NT2/D1 (cell line): Measurements from ENCODE around the gene CAPZB.

ENCODE experiments used
- DNase-seq: peaks from one replicate; pipeline ENCODE4 v3.0.0-alpha.2; 2011; ENCODE audit warnings: low read depth, low spot score
- H3K27me3 ChIP-seq: 2 replicates; pipeline ENCODE4 v1.6.0; 2011; ENCODE audit warnings: mild to moderate bottlenecking; ENCODE audit not compliant: insufficient read length, insufficient read depth
- H3K36me3 ChIP-seq: 2 replicates; pipeline ENCODE4 v1.6.1; 2011; ENCODE audit warnings: mild to moderate bottlenecking, low read length, mixed read lengths; ENCODE audit not compliant: insufficient read depth, insufficient read length
- H3K4me1 ChIP-seq: 2 replicates; pipeline ENCODE4 v1.5.1; 2011; ENCODE audit not compliant: insufficient read depth, insufficient read length
- H3K4me3 ChIP-seq: 2 replicates; pipeline ENCODE4 v1.5.1; 2011; ENCODE audit warnings: low read depth; ENCODE audit not compliant: insufficient read length
- H3K9ac ChIP-seq: 2 replicates; pipeline ENCODE4 v1.6.0; 2011; ENCODE audit warnings: low read depth; ENCODE audit not compliant: insufficient read length
- H3K9me3 ChIP-seq: 2 replicates; pipeline ENCODE4 v1.5.1; 2011; ENCODE audit warnings: mild to moderate bottlenecking, low read length; ENCODE audit not compliant: insufficient read depth
- SUZ12 ChIP-seq: IDR thresholded peaks from 2 replicates; pipeline ENCODE4 v1.6.1; 2011; ENCODE audit not compliant: insufficient read length, insufficient read depth; ENCODE audit errors: extremely low read depth
- YY1 ChIP-seq: IDR thresholded peaks from 2 replicates; pipeline ENCODE4 v1.6.1; 2011; ENCODE audit not compliant: insufficient read length, insufficient read depth
- ZNF274 ChIP-seq: IDR thresholded peaks from 2 replicates; pipeline ENCODE4 v1.6.1; 2011; ENCODE audit warnings: mild to moderate bottlenecking, low read depth, low read length

Gene CAPZB

GRCh38 chr1:19430121-19431068 is 54.9 kb downstream of the CAPZB start:
- Histone ChIP-seq H3K27me3 (no peaks in the 10 kb centered on the region), H3K4me1 (no peaks in the 10 kb centered on the region), H3K9me3 (no peaks in the 10 kb centered on the region), H3K4me3 (no peak overlapping the region), H3K9ac (no peak overlapping the region), H3K36me3 (peaks cover 21% of the 10 kb centered on the region)
- no peak for DNase-seq
- TF ChIP-seq SUZ12 (no peak), YY1 (no peak), ZNF274 (no peak)

- TF ChIP-seq ZNF274 (no peak), SUZ12 (no peak), YY1 (no peak)
- Histone ChIP-seq H3K4me3 (no peak overlapping the region), H3K9me3 (no peaks in the 10 kb centered on the region), H3K36me3 (peaks cover 21% of the 10 kb centered on the region), H3K4me1 (no peaks in the 10 kb centered on the region), H3K27me3 (no peaks in the 10 kb centered on the region), H3K9ac (no peak overlapping the region)
- no peak for DNase-seq
Measured at GRCh38 chr1:19429611-19430010, 55.7 kb downstream of the CAPZB start.

- Histone ChIP-seq H3K27me3 (no peaks in the 10 kb centered on the region), H3K9ac (no peak overlapping the region), H3K4me3 (no peak overlapping the region), H3K36me3 (peaks cover 15% of the 10 kb centered on the region), H3K4me1 (no peaks in the 10 kb centered on the region), H3K9me3 (no peaks in the 10 kb centered on the region)
- no peak for DNase-seq
- TF ChIP-seq SUZ12 (no peak), ZNF274 (no peak), YY1 (no peak)
Measured at GRCh38 chr1:19427087-19427781, 58.1 kb downstream of the CAPZB start.

- H3K36me3 ChIP-seq, result peaks cover 15% of the 10 kb centered on the region
- H3K27me3 ChIP-seq, result no peaks in the 10 kb centered on the region
- DNase-seq, result no peak
- H3K9ac ChIP-seq, result no peak overlapping the region
- H3K4me3 ChIP-seq, result no peak overlapping the region
- H3K4me1 ChIP-seq, result no peaks in the 10 kb centered on the region
- no peaks in the 10 kb centered on the region for H3K9me3 ChIP-seq
- TF ChIP-seq ZNF274 (no peak), YY1 (no peak), SUZ12 (no peak)
Measured at GRCh38 chr1:19426294-19427086, 58.8 kb downstream of the CAPZB start.

GRCh38 chr1:19425646-19426239 is 59.6 kb downstream of the CAPZB start:
- Histone ChIP-seq H3K27me3 (no peaks in the 10 kb centered on the region), H3K9ac (no peak overlapping the region), H3K4me1 (no peaks in the 10 kb centered on the region), H3K4me3 (no peak overlapping the region), H3K36me3 (peaks cover 14% of the 10 kb centered on the region), H3K9me3 (no peaks in the 10 kb centered on the region)
- TF ChIP-seq YY1, result no peak
- TF ChIP-seq ZNF274, result no peak
- TF ChIP-seq SUZ12, result no peak
- no peak for DNase-seq

GRCh38 chr1:19424651-19425570 is 60.4 kb downstream of the CAPZB start:
- Histone ChIP-seq H3K9me3 (no peaks in the 10 kb centered on the region), H3K4me1 (no peaks in the 10 kb centered on the region), H3K9ac (no peak overlapping the region), H3K4me3 (no peak overlapping the region), H3K27me3 (no peaks in the 10 kb centered on the region), H3K36me3 (peaks cover 13% of the 10 kb centered on the region)
- TF ChIP-seq YY1 (no peak), SUZ12 (no peak), ZNF274 (no peak)
- no peak for DNase-seq
